GM19372 (cell line): ENCODE data around the gene APOBEC3H.

Experiments used
- ATAC-seq: cut with Tn5 transposase; IDR thresholded peaks from one replicate; pipeline ENCODE4 v1.9.1; 2021; ENCODE audit warnings: mild to moderate bottlenecking, low read depth, moderate library complexity; ENCODE audit not compliant: unreplicated experiment

Gene APOBEC3H

DNA sequence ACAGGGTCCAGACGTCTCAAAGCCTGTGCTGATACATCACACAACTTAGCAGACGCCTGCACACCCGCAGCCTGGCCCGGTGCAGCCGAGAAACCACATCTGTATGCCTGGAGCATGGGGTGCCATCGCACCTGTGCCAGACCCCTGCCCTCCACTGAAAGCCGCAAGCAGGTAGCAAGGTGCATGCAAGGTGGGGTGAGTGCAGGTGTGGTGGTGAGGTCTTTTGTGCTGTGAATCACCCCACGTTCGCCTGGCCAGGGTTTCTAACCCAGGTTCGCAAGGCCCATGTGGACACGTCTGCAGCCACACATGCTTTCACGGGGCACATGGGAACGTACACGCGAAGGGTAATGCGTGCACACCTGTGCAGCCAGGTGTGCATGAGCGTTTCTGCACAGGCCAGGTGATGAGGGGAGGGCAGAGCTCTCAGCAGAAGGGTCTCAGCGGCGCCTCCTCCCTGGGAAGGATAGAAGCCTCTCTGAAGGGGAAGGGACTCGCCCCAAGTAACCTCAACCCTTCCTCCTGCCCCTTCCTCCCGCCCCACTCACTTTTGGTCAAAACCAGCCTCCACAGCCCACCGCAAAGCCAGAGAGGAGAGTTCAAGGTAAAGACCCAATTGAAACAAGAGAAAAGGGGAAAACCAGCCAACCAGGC lies 36.0 kb downstream of the APOBEC3H start:
- no peak for ATAC-seq

DNA sequence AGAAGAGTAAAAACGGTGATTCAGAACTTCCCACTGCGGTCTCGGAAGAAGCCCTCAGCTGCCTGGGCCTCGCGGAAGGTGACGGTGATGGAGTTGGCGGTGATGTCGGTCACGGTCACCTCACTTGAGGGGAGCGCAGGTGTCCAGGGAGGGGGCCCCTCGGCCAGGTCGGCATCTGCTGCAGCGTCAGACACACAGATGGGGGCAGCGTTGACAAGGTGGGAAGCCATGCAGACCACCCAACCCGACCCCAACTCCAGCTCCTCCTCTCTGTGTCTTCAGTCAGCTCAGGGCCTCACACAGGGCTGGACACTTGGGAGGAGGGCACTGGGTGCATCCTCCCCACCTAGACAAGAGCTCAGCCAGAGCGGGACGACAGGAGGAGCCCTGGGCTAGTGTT lies 36.8 kb downstream of the APOBEC3H start:
- no peak for ATAC-seq

DNA sequence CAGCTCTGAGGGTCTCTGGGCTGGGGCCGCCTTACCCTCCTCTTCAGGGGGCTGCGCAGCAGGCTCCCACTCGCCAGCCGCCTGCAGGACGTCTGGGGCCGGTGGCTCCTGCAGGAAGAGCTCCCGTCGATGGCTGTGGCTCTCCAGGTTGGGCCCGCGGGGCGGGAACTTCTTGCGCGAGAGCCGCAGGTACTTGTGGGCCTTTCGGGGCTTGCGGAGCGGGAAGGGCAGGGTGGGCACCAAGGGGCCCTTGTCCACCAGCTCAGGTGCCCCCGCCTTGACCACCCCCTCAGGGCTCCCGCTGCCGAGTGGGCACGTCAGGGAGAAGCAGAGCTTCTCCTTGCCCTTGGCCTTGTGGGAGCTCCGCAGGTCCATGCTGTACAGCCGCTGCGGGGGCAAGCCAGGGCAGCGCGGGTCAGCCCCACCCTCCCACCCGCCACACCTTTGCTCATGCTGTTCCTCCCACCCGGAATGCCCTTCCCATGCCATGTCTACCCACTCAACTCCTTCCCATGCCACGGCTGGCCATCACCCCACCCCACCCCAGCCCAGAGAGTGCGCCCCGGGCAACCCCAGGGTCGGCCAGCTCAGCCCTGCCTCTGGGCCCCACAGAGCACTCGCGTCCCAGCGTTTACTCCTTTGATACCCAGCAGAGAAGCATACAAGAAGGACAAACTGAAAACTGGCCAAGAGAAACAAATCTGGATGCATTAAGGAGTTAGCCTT lies 37.5 kb downstream of the APOBEC3H start:
- no peak for ATAC-seq

DNA sequence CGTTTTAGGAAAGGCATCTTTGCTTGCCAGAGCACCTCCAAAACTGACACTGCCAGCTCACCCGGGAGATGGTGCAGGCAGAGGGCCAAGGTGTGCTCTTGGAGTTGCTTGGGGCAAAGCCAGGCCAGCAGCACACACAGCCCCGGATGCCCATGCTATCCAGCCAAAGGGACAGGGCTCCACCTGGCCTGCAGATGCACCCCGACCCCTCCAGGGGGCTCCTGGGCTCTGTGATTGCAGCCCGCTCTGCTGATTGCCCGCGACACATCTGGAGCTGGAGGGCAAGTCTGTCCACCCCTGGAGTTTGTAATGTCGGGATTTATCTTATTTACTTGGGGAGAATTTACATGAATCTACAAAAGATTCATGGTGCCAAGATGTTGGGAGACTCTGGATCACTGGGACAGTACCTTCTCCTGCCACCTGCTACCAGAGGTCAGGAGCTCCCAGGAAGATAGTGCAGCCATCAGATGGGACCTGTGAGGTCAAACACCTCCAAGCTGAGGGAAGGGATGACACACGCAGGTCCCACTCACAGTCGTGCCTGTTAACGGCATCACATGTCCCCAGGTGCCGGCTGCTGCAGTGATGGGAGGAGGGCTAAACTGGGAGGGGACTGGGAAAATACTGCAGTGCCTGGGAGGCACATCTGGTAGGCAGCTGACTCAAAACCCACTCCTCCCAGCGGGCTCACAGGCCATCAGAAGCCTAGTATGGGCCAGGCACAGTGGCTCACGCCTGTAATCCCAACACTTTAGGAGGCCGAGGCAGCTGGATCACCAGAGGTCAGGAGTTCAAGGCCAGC lies 38.2 kb downstream of the APOBEC3H start:
- no peak for ATAC-seq

DNA sequence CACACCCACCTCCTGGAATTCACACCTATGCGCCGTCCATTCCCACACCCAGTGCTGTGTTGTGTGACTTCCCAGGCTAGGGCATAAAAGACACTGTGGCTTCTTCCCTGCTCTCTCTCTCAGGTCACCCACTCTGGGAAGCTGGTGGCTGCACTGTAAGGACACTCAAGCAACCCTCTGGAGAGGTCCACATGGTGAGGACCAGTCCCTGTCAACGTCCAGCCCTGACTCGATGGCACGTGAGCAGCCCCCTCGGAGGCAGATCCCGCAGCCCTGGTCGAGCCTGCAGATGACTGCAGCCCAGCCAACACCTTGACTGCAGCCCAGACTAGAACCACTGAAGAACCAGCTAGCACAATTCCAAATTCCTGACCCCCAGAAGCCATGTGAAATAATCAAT lies 39.3 kb downstream of the APOBEC3H start:
- ATAC-seq, result no peak

DNA sequence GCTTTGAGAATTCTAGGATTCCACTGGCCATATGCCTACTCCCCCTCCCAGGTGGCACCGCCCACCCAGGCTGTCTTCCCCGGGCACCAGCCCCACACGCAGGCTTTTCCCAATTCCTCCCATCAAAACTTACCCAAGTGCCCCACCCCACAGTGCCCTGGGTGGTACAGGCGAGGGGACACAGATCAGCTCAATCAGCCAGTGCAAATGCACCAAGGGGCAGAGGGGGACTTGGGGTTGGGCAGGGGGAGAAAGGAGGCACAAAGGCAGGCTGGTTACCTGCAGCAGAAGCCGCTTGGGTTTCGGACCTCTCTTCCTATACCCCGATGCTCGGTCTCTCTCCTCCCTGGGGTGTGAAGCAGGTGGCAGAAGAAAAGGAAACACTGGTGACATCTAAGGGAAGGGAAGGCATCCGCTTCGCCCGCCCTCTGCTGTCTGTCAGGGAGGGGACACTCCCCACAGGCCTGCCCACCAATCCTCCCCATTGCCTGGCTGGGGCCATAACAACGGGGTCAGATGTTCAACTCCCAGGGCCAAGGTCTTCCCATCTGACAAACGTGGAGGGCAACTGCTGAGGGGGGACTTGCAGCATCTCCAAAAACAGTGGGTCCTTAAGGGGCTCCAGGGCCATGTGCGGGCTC lies 41.4 kb downstream of the APOBEC3H start:
- ATAC-seq, result no peak

DNA sequence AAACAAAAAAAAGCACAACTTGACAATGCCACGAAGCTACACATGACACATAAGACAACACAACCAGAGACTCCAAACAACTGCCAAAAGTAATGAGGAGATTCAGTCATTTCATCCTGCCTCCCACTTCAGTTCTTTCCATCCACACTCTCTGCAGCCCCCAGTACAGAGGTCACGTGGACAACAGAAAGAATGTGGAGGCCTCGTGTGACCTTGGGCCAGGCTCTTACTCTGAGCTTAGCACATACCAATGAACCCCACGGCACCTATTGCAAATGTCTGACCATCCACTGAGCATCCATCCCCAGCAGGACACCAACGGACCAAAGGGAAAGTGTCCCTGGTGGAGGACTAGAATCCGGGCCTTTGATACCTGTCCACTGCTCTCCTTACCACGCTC lies 42.9 kb downstream of the APOBEC3H start:
- ATAC-seq, result no peak

DNA sequence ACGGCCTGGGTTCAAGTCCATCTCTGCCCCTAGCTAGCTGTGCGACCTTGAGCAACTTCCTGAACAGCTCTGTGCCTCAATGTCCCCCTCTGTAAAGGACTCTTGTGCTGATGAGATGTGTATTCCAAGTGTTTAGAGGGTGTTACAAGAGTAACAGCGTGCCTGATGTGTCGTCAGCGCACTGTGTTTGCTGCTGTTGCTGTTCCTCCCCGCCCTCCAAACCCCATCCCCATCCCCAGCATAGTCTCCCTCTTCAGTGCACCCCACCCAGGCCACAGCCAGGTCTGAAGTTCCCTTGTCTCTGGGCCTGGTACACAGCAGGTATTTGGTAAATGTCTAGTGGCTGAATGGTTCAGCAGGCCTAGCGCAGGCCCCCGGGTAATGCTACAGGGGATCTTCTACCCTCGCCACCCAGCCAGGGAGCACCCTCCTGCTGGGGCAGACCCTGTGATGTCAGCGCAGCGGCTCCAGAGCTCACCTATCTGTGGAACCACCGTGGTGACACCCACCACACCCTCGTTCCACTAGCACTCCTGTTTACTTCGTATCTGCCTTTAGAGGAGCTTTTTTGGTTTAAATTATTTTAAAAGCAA lies 45.1 kb downstream of the APOBEC3H start:
- ATAC-seq, result no peak

DNA sequence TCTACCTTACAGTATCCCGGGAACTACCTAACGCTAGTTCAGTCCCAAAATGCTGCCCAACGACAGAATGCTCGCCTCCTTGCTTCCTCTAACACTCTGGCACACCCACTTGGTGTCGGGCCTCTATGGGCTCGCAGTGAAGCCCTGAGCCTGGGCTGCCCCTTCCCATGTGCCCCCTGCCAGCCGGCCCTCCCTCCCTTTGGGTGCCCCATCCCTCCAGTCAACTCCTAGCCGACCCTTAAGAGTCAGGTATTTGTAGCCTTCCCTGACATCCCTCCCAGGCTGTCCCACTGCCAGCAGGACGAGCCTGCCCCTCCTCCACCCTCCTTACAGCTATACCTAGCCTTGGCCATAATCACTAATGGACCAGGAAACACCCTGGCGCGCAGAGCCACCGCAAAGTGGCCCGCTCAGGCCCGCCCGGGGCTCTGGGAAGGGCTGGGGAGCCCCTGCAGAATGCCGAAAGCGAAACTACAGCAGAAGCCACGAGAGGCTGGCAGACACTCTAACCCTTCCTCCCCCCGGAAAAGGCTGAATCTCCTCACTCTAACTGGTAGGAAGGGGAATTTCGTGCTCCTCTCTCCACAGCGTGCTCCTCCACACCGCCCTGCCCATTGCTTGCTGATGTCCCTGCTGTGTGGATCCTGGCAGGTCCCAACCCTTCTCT lies 47.2 kb downstream of the APOBEC3H start:
- ATAC-seq, result no peak

DNA sequence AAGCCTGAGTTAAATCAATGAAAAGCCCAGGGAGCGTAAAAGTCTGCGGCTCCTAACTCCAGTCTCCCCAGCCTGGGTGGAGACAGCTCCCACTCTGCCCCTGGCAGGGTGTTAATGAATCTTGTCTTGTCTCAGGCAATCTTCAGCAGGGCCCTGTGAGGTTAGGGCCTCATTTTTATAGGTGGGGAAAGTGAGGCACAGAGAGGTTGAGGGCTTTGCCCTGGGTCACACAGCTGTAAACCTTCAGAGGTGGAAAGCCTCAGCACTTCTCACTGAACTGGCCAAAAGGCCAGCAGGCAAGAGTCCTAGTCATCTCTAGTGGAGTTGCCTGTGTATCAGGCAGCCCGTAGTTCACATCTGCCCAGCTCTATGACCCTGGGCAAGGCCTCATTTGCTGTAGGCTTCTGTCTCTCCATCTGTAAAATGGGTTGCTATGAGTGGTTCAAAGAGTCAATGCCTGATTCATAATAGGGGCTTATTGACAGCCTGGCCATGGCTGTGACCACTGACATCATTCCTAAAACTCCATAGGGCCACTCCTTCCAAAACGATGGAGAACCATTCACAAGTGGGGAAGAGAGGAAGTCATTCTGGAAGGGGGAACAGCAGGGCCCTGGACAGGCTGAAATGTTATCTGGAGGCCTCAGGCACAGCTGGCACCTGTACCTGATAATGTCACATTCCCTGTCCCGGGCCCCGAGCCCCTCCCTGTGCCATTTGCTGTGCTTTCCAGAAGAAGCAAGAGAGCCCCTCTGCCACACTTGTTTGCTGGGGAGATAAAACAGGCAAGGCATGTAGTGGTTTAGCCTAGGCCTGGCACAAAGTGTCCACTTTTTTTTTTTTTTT lies 49.4 kb downstream of the APOBEC3H start:
- no peak for ATAC-seq

DNA sequence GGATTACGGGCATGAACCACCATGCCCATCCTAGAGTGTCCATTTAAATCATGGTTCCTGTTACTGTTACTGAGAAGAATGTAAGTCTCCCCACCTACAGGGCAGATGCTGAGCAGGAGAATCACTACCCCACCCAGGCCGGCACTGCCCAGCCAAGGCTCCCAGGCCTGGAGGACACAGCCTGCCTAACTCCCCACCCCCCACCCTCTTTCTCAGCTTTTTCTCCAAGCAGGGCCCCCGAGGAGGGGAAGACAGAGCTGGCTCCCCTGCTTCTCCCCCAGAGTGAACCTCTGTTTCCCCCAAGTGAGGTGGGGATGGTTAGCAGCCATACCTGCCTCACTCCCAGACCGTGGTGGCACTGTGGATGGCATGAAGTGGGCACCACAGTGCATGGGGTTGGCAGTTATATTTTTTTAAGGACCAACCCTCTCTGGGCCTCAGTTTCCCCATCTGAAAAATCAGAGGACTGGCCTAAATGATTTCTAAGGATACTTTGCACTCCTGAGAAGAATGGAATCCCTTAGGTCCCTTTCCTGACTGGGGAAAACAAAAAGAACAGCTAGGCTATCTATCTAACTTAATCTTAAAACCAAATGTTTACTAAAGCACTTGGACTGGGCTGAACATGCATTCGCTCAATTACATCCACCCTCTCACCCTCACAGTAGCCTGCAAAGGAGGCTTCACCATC lies 50.4 kb downstream of the APOBEC3H start:
- ATAC-seq, result no peak

DNA sequence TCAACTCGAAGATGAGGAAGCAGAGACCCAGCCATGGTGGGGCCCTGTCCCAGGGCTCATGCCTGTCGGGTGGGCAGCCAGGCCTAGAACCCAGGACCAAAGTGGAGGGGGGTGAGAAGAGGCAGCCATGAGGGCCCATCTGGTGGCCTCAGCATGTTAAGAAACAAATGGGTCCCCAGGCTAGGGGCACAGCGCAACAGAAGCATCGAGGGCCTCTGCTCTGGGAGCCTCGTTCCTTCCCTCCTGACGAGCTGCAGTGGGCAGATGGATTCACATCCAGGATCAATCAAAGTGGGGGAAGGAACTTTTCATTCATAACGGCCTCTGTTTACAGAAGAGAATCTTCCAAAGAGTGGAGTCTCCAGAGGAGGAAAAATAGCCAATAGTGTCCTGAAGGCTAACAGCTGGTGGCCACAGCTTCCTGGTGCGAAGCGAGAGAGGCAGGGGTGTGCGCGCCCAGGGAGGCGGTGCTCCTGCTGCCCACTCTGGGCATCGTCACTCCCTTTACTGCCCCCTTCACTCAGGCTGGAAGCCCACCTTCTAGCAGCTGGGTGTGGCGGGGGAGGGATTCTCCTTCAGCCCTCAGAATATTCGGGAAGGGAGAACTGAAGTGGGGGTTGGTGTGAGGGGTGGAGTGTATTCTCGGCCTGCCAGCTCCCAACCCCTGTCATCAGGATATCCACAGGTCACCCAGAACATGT lies 51.1 kb downstream of the APOBEC3H start:
- ATAC-seq, result no peak

DNA sequence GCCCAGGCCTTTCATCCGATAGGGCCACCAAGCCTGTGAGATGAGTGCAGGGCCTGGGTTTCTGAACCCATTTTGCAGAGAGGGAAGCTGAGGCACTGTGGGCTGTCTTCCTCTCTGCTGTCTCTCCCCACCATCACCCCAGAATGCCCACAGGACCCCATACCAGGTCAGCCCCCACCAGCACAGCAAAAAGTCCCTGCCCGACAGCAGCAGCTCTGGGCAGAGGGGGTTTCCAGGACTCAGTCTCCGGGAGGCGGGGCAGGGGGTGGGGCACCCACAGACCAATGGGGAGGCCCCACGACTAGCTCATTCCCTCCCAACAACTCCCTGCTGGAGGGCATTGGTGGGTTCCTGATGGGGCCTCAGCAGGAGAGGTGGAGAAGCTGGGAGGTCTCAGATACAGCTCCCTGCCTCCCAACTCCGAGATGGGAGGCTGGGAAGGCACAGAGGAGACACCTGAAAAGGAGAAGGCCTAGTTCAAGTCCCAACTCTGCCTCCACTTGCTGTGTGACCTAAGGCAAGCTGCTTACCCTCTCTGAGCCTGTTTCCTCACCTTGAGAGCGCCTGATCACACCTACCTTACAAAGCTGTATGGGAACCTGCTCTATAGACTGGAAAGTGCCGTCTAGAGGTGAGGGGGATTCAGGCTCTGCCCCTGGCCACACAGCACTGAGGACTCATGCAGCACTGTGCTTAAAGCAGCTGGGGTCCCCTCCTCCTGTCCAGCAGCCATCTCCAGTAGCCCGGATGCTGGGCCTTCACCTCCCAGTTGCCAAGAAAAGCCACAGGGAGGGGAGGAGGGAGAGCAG lies 51.9 kb downstream of the APOBEC3H start:
- no peak for ATAC-seq

DNA sequence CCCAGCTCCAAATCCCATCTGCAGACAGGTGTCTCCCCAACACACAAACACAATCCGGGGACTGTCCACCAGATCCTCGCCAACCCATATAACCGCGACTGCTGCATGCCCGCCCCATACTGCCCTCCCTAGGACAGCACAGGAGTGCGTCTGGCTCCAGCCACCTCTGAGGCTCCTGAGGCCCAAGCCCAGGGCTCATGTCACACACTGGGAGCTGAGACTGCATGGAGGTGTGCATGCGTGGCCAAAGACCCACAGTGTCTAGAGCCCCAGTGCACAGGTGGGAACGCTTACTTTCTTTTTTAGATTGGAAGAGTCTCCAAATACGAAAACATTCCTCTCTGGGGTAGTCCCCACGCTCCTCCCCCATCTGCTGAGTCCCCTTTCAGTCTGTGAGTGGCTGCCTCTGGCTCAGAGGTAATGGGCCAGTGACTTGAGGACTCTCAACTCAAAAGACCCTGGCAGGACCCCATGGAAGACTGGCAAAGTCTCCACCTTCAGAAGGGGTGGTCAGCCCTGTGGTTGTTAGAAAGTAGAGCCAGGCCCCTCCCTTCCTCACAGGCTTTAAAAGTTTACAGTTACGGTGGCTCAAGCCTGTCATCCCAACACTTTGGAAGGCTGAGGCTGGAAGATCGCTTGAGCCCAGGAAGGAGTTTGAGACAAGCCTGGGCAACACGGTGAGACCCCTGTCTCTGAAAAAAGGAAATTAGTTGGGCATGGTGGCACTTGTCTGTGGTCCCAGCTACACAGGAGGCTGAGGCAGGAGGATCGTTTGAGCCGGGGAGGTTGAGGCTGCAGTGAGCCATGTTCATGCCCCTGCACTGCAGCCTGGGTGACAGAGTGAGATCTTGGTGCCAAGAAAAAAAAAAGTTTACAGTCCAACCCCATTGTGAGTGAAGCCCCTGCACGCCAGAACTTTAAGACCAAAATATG lies 53.1 kb downstream of the APOBEC3H start:
- no peak for ATAC-seq

DNA sequence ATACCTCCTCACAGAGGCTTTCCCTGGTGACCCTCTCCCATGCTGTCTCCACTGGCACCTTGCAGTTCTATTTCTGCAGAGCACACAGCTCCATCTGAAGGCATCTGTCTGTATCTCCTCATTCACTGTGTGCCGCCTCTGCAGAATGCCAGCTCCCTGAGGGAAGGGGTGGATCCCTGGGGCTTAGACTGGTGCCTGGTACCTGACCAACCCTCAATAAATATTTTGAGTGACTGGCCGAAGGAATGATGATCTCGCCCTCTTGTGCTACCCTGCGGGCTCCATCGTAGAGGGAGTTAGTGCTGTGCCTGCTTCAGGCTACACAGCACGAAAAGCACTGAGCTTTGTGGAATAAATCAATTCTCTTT lies 53.8 kb downstream of the APOBEC3H start:
- no peak for ATAC-seq

DNA sequence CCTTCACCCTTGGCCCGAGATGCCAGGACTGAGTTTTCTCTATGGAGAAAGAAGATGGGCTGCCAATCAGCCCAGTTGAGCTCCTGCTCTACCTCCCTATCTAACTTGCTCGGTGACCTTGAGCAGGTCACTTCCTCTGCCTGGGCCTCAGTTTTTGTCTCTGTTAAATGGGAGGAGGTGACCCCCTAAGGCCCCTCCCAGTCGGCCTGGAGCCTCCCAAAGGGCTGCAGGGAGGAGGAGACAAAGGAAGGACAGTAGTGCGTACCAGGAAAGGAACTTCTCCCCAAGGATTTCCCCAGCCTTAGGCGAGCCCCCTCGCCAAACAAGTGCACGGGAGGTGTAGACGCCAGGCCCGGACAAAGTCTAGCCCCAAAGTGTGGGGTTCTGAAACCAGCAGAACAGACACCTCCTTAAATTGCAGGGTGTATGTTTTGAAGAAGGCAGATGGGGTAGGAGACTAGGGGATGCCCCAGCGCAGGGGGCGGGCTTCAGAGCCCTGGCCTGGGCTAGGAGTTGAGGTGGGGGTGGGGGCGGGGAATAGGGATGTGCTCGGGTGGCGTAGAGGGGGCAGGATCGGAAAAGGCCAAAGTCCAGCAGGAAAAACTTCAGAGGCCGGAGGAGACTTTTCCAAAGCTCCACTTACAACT lies 54.4 kb downstream of the APOBEC3H start:
- ATAC-seq, result no peak
